CD14-positive monocyte (primary cell): ENCODE measurements around the gene SINHCAF. TPM values are rescaled to one million over a fixed set of nuclear protein-coding genes. Genes with fewer than 3 reads are reported as not detected.
A peak's percentile ranks its signal among the peaks of the same experiment; 100 is the strongest.

Experiments used
- DNase-seq, 3 donors: peaks; one replicate each; pipeline ENCODE4 v3.0.0-alpha.2; 2011 to 2022
- H2AFZ ChIP-seq: 2 replicates; pipeline ENCODE4 v1.6.0; 2012; ENCODE audit warnings: mild to moderate bottlenecking, low read depth, low read length, inconsistent platforms; ENCODE audit not compliant: insufficient read depth, poor library complexity, severe bottlenecking
- H3K27ac ChIP-seq, 2 donors: 1 replicate in 1 of 2; 2 replicates in 1 of 2; pipeline ENCODE4 v1.5.1; 2012 to 2013; ENCODE audit warnings: low read length in 2 of 2, control low read depth in 1 of 2, inconsistent platforms in 1 of 2, low read depth in 1 of 2, mild to moderate bottlenecking in 1 of 2
- H3K27me3 ChIP-seq, 2 donors: one replicate each; pipeline versions ENCODE4 v1.6.0 to v1.6.1; 2011 to 2013; ENCODE audit warnings: low read length in 2 of 2; ENCODE audit not compliant: control insufficient read depth in 2 of 2, insufficient read depth in 2 of 2
- H3K36me3 ChIP-seq, 2 donors: replicated peaks in 1 of 2; 1 replicate in 1 of 2; 2 replicates in 1 of 2; pipeline versions ENCODE4 v1.5.1 to v1.6.1; 2012 to 2013; ENCODE audit warnings: low read length in 2 of 2, control low read depth in 1 of 2, inconsistent platforms in 1 of 2, mild to moderate bottlenecking in 1 of 2; ENCODE audit not compliant: insufficient read depth in 2 of 2, control insufficient read depth in 1 of 2
- H3K4me1 ChIP-seq, 2 donors: 1 replicate in 1 of 2; 2 replicates in 1 of 2; pipeline versions ENCODE4 v1.5.1 to v1.6.1; 2012 to 2013; ENCODE audit warnings: low read length in 2 of 2, control low read depth in 1 of 2, inconsistent platforms in 1 of 2, mild to moderate bottlenecking in 1 of 2, moderate library complexity in 1 of 2; ENCODE audit not compliant: insufficient read depth in 2 of 2, control insufficient read depth in 1 of 2
- H3K4me2 ChIP-seq: replicated peaks from 2 replicates; pipeline ENCODE3; 2012; ENCODE audit warnings: low read length, moderate library complexity, mild to moderate bottlenecking; ENCODE audit not compliant: poor library complexity, severe bottlenecking; ENCODE audit errors: extremely low read depth
- H3K4me3 ChIP-seq, 3 experiments: fragments of 200-600 bp in 1 of 3; sonication (generic) in 1 of 3; replicated peaks in 1 of 3; 1 replicate in 2 of 3; 2 replicates in 1 of 3; pipeline ENCODE4 v1.5.1; 2011 to 2013; ENCODE audit warnings: low read length in 3 of 3, mild to moderate bottlenecking in 3 of 3, control low read depth in 2 of 3, low read depth in 2 of 3, inconsistent platforms in 1 of 3, moderate library complexity in 1 of 3
- H3K79me2 ChIP-seq: 2 replicates; pipeline ENCODE4 v1.6.0; 2012; ENCODE audit warnings: mild to moderate bottlenecking, control low read depth, inconsistent platforms, low read length, moderate library complexity; ENCODE audit not compliant: insufficient read depth
- H3K9ac ChIP-seq: 2 replicates; pipeline ENCODE4 v1.6.0; 2017; ENCODE audit warnings: low read length, mild to moderate bottlenecking; ENCODE audit not compliant: insufficient read depth, poor library complexity, severe bottlenecking
- H3K9me3 ChIP-seq, 2 donors: replicated peaks in 1 of 2; 1 replicate in 1 of 2; 2 replicates in 1 of 2; pipeline versions ENCODE4 v1.5.1 to v1.6.1; 2012 to 2013; ENCODE audit warnings: low read length in 2 of 2, control low read depth in 1 of 2; ENCODE audit not compliant: control insufficient read depth in 1 of 2, insufficient read depth in 1 of 2
- H4K20me1 ChIP-seq: 2 replicates; pipeline ENCODE4 v1.6.0; 2012; ENCODE audit warnings: mild to moderate bottlenecking, low read length, control low read depth, moderate library complexity; ENCODE audit not compliant: insufficient read depth
- H3K27ac Mint-ChIP-seq, 7 donors: one replicate each; pipeline ENCODE4 v1.8.0; 2020; ENCODE audit warnings: mild to moderate bottlenecking in 7 of 7, mixed read lengths in 7 of 7, moderate library complexity in 6 of 7, inconsistent platforms in 2 of 7
- H3K27me3 Mint-ChIP-seq, 3 donors: one replicate each; pipeline ENCODE4 v1.8.0; 2021 to 2022; ENCODE audit warnings: low read depth in 3 of 3, mild to moderate bottlenecking in 3 of 3, mixed read lengths in 3 of 3, moderate library complexity in 3 of 3, inconsistent platforms in 1 of 3
- H3K36me3 Mint-ChIP-seq, 2 donors: one replicate each; pipeline ENCODE4 v1.8.0; 2020; ENCODE audit warnings: mixed read lengths in 2 of 2, inconsistent platforms in 1 of 2, mild to moderate bottlenecking in 1 of 2
- H3K4me1 Mint-ChIP-seq: one replicate; pipeline ENCODE4 v1.8.0; 2020; ENCODE audit warnings: mild to moderate bottlenecking, mixed read lengths
- H3K4me3 Mint-ChIP-seq, 2 donors: one replicate each; pipeline ENCODE4 v1.8.0; 2020; ENCODE audit warnings: mild to moderate bottlenecking in 2 of 2, mixed read lengths in 2 of 2, moderate library complexity in 1 of 2
- H3K9me3 Mint-ChIP-seq, 7 donors: one replicate each; pipeline ENCODE4 v1.8.0; 2020 to 2022; ENCODE audit warnings: mixed read lengths in 7 of 7, mild to moderate bottlenecking in 6 of 7, moderate library complexity in 6 of 7, inconsistent platforms in 2 of 7
- CTCF ChIP-seq: fragments of 200-600 bp; IDR thresholded peaks from one replicate; pipeline ENCODE4 v1.8.0; 2022; ENCODE audit warnings: antibody characterized with exemption, mild to moderate bottlenecking
- WGBS: methylation state at CpG from one replicate; pipeline ENCODE4 v1.1.5; 2013; ENCODE audit warnings: missing lambda C conversion rate; ENCODE audit not compliant: insufficient coverage; 5-methylcytosine and 5-hydroxymethylcytosine counted together
- intact Hi-C, 2 donors: fragments of 100-400 bp; cut with micrococcal nuclease; formaldehyde crosslinking; loops; one replicate each; pipeline versions ENCODE4 v1.15.0 to v1.15.1; 2023
- polyA plus RNA-seq, 3 donors: library from polyadenylated mRNA; depleted of rRNA in 1 of 3; unstranded in 2 of 3; stranded (reverse) in 1 of 3; fragments of 300-500 nt in 2 of 3; fragments of >200 nt in 1 of 3; fragmentation: Illumina TruSeq in 2 of 3; gene quantifications; 1 replicate in 2 of 3; 2 replicates in 1 of 3; pipeline ENCODE4 v1.2.3, GENCODE V29; 2012 to 2021

SINHCAF gene
- polyA plus RNA-seq, 3 donors = 14.2 to 20.2 (median 20.1) TPM

- Histone ChIP-seq H2AFZ (peak overlapping the region; percentile 78), H4K20me1 (no peaks in the 10 kb centered on the region), H3K9ac (no peak overlapping the region), H3K4me3 (no peak overlapping the region), H3K4me1 (peaks cover 13 to 20% of the 10 kb centered on the region in 2 donors), H3K27me3 (no peaks in the 10 kb centered on the region), H3K27ac (no peak overlapping the region), H3K79me2 (no peaks in the 10 kb centered on the region), H3K9me3 (no peaks in the 10 kb centered on the region), H3K36me3 (no peaks in the 10 kb centered on the region), H3K4me2 (no peak overlapping the region)
- WGBS = 100% methylated on average over 1 of the region's 2 CpGs
- Mint-ChIP-seq H3K27ac (peak overlapping the region in 1 of 7 donors; percentile 25), H3K27me3 (no peaks in the 10 kb centered on the region), H3K4me3 (no peak overlapping the region), H3K36me3 (no peaks in the 10 kb centered on the region), H3K4me1 (peaks cover 23% of the 10 kb centered on the region), H3K9me3 (peaks cover 0 to 2% (median 0%) of the 10 kb centered on the region in 7 donors)
- TF ChIP-seq CTCF = no peak
- DNase-seq = no peak
- intact Hi-C loops = no loop called here
Observed at GRCh38 chr12:31371256-31371620, 45.3 kb upstream of the SINHCAF start.

GRCh38 chr12:31370531-31371255 is 44.7 kb upstream of the SINHCAF start:
- TF ChIP-seq CTCF = no peak
- Histone ChIP-seq H3K4me3 (peak overlapping the region in 1 of 3 experiments; percentile 33), H3K9ac (no peak overlapping the region), H3K9me3 (no peaks in the 10 kb centered on the region), H3K4me1 (peaks cover 13 to 20% of the 10 kb centered on the region in 2 donors), H3K27me3 (no peaks in the 10 kb centered on the region), H3K27ac (peak overlapping the region in 1 of 2 donors; percentile 15), H2AFZ (peak overlapping the region; percentile 78), H3K79me2 (no peaks in the 10 kb centered on the region), H4K20me1 (no peaks in the 10 kb centered on the region), H3K36me3 (no peaks in the 10 kb centered on the region), H3K4me2 (peak overlapping the region; percentile 55)
- H3K4me3 Mint-ChIP-seq = peak overlapping the region; percentile 39 to 81
- peaks cover 23% of the 10 kb centered on the region for H3K4me1 Mint-ChIP-seq
- peak; percentile 28 to 46 (median 42) for DNase-seq
- peaks cover 0 to 2% (median 0%) of the 10 kb centered on the region in 7 donors for H3K9me3 Mint-ChIP-seq
- peak overlapping the region in 3 of 7 donors; percentile 37 to 78 (median 49) for H3K27ac Mint-ChIP-seq
- H3K27me3 Mint-ChIP-seq = no peaks in the 10 kb centered on the region
- H3K36me3 Mint-ChIP-seq = no peaks in the 10 kb centered on the region
- intact Hi-C loops = no loop called here
- 32% methylated on average over 4 of the region's 10 CpGs for WGBS
